HL-60 (cell line): ENCODE measurements around the gene SLTM.
"Not testable (repeated sequence)": the region's sequence is repeated elsewhere in the genome, so short reads cannot be mapped to it uniquely, and the experiment has no call there.

ENCODE experiments used
- DNase-seq, 2 experiments: peaks; one replicate each; pipeline ENCODE4 v3.0.0-alpha.2; 2010 to 2020; ENCODE audit warnings: low read depth in 1 of 2, low spot score in 1 of 2
- H3K27ac ChIP-seq: fragments of 250-450 bp; sonication (Bioruptor Pico); replicated peaks from 2 replicates; pipeline ENCODE4 v1.5.1; 2020; ENCODE audit warnings: mild to moderate bottlenecking, moderate library complexity
- H3K27me3 ChIP-seq: fragments of 250-450 bp; sonication (Bioruptor Pico); 2 replicates; pipeline ENCODE4 v1.5.1; 2021; ENCODE audit warnings: mild to moderate bottlenecking, moderate library complexity; ENCODE audit not compliant: insufficient read depth, poor library complexity, severe bottlenecking
- H3K4me3 ChIP-seq: replicated peaks from 2 replicates; pipeline ENCODE4 v1.5.1; 2011; ENCODE audit warnings: mild to moderate bottlenecking, control low read depth, low read length; ENCODE audit not compliant: insufficient read depth
- CTCF ChIP-seq: IDR thresholded peaks from one replicate; pipeline ENCODE4 v1.5.1; 2011; ENCODE audit warnings: low read length, control low read depth, inconsistent platforms; ENCODE audit not compliant: insufficient read depth
- GABPA ChIP-seq: IDR thresholded peaks from 2 replicates; pipeline ENCODE4 v1.6.1; 2012; ENCODE audit warnings: low read depth
- POLR2AphosphoS5 ChIP-seq: IDR thresholded peaks from 2 replicates; pipeline ENCODE4 v1.6.1; 2012; ENCODE audit warnings: low read depth
- REST ChIP-seq: IDR thresholded peaks from 2 replicates; pipeline ENCODE4 v1.6.1; 2012; ENCODE audit warnings: low read depth; ENCODE audit not compliant: insufficient replicate concordance
- SPI1 ChIP-seq: IDR thresholded peaks from 2 replicates; pipeline ENCODE4 v1.6.1; 2012; ENCODE audit warnings: low read depth, mild to moderate bottlenecking, borderline replicate concordance

SLTM gene

GRCh38 chr15:58952751-58953150 lies 19.3 kb upstream of the SLTM start:
- Histone ChIP-seq H3K4me3 (no peak overlapping the region), H3K27ac (no peak overlapping the region), H3K27me3 (no peaks in the 10 kb centered on the region)
- TF ChIP-seq SPI1 (no peak), POLR2AphosphoS5 (no peak), GABPA (no peak), CTCF (no peak), REST (no peak)
- DNase-seq, result no peak

GRCh38 chr15:58951388-58952007 lies 18.0 kb upstream of the SLTM start:
- no peak overlapping the region for H3K27ac ChIP-seq
- no peaks in the 10 kb centered on the region for H3K27me3 ChIP-seq
- TF ChIP-seq GABPA (no peak), SPI1 (no peak), POLR2AphosphoS5 (no peak), REST (no peak), CTCF (no peak)
- DNase-seq, result no peak
- no peak overlapping the region for H3K4me3 ChIP-seq

- Histone ChIP-seq H3K27ac (no peak overlapping the region), H3K27me3 (no peaks in the 10 kb centered on the region)
- TF ChIP-seq REST, result no peak
- no peak for TF ChIP-seq POLR2AphosphoS5
- no peak for TF ChIP-seq CTCF
- no peak for TF ChIP-seq GABPA
- no peak for TF ChIP-seq SPI1
Observed at GRCh38 chr15:58947179-58947578, 13.7 kb upstream of the SLTM start.

GRCh38 chr15:58934974-58935373 lies 1.5 kb upstream of the SLTM start:
- not testable (repeated sequence) for H3K27ac ChIP-seq, DNase-seq, H3K27me3 ChIP-seq, H3K4me3 ChIP-seq

More at GRCh38 chr15:58947179-58947578, 13.7 kb upstream of the SLTM start:
- no peak for DNase-seq
- no peak overlapping the region for H3K4me3 ChIP-seq
